Naive thymus-derived CD8-positive, alpha-beta T cell (primary cell): ENCODE results near the gene SEMA3D. TPM values are rescaled to one million over a fixed set of nuclear protein-coding genes. Genes with fewer than 3 reads are reported as not detected.

Source experiments
- ATAC-seq, 2 donors: fragments of 150-1000 bp; cut with Tn5 transposase in 1 of 2; sonication (Bioruptor Pico), chemical (Tn5 transposase) in 1 of 2; 1 replicate in 1 of 2; 2 replicates in 1 of 2; pipeline ENCODE4 v1.10.0; 2021; ENCODE audit warnings: mild to moderate bottlenecking in 2 of 2, moderate library complexity in 2 of 2
- POLR2A ChIA-PET: fragments of 350-600 bp; sonication (Branson Sonifier 250); formaldehyde crosslinking; loops from one replicate; lab custom pipeline; 2021; ENCODE audit warnings: antibody characterized with exemption; lab: Charles Lee
- DNase-seq, 10 donors: peaks; one replicate each; pipeline versions ENCODE4 v3.0.0 to v3.0.0-alpha.2; 2020 to 2022
- H3K27ac Mint-ChIP-seq, 10 donors: one replicate each; pipeline ENCODE4 v1.8.0; 2020 to 2022; ENCODE audit warnings: mild to moderate bottlenecking in 10 of 10, mixed read lengths in 10 of 10, moderate library complexity in 4 of 10, inconsistent platforms in 1 of 10
- H3K27me3 Mint-ChIP-seq, 5 donors: one replicate each; pipeline ENCODE4 v1.8.0; 2021 to 2022; ENCODE audit warnings: mixed read lengths in 5 of 5
- H3K36me3 Mint-ChIP-seq, 3 donors: one replicate each; pipeline ENCODE4 v1.8.0; 2020 to 2022; ENCODE audit warnings: mixed read lengths in 3 of 3, mild to moderate bottlenecking in 2 of 3, inconsistent platforms in 1 of 3
- H3K4me1 Mint-ChIP-seq, 4 donors: one replicate each; pipeline ENCODE4 v1.8.0; 2021 to 2022; ENCODE audit warnings: mixed read lengths in 4 of 4
- H3K4me3 Mint-ChIP-seq, 10 donors: one replicate each; pipeline ENCODE4 v1.8.0; 2020 to 2022; ENCODE audit warnings: mild to moderate bottlenecking in 10 of 10, mixed read lengths in 10 of 10, moderate library complexity in 6 of 10, inconsistent platforms in 1 of 10
- H3K9me3 Mint-ChIP-seq, 9 donors: one replicate each; pipeline ENCODE4 v1.8.0; 2020 to 2022; ENCODE audit warnings: mixed read lengths in 9 of 9, mild to moderate bottlenecking in 3 of 9, inconsistent platforms in 1 of 9, moderate library complexity in 1 of 9
- polyA plus RNA-seq, 3 donors: library from polyadenylated mRNA; unstranded; fragments of 300-500 nt; fragmentation: Illumina TruSeq; gene quantifications; one replicate each; pipeline ENCODE4 v1.2.3, GENCODE V29; 2021
- total RNA-seq, 8 experiments: library from RNA in 2 of 8; stranded (reverse) in 2 of 8; gene quantifications; one replicate each; pipeline ENCODE4 v1.2.3 and lab custom pipeline; 2021 to 2026

SEMA3D gene
- total and polyA plus RNA-seq, 5 experiments from 2014 or later = not detected

DNA sequence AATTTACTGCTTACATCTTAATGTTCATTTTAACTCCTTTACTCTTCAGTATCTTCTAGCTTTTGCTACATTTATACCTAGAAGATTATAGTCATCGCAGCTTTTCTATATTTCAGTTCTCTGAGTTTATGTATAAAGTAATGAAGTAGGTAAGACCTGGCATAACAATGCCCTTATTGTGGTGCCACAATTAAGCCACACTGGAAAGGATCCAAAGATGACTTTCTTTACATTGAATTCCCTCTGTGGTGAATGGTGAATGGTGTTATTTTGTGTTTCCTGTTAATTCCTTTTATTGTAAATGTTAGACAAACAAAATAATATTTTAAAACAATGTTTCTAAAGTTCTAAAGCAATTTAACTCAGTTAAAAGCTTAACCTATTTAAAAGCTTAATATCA, 36.2 kb downstream of the SEMA3D start:
- ATAC-seq = no peak

DNA sequence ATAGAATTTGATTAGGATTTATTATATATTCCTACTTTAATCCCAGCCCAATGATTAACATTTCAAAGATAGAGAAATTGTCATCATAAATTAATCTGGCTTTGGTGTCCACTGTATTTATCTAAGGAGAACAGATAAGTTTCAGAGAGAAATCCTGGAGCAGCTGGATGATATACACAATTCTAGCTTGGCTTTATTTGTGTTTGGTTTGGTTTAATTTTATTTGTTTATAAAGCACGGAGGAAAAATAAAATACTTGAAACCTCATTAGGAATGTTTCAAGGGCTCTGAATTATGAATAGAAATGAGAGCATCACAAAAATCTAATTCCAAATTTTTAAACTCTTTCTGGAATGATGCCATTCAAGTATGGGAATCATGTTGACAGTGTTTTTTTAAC, 42.1 kb downstream of the SEMA3D start:
- Mint-ChIP-seq H3K4me3 (no peak overlapping the region), H3K9me3 (peaks cover 0 to 3% (median 0%) of the 10 kb centered on the region in 9 donors), H3K27me3 (peaks cover 0 to 3% (median 0%) of the 10 kb centered on the region in 5 donors), H3K27ac (no peak overlapping the region), H3K4me1 (no peaks in the 10 kb centered on the region), H3K36me3 (no peaks in the 10 kb centered on the region)
- ATAC-seq (no peak), DNase-seq (no peak)
- POLR2A ChIA-PET = no interaction called here

More for the DNA sequence above, 36.2 kb downstream of the SEMA3D start:
- H3K9me3 Mint-ChIP-seq = peaks cover 0 to 3% (median 0%) of the 10 kb centered on the region in 9 donors
- no peak for DNase-seq
- H3K36me3 Mint-ChIP-seq = no peaks in the 10 kb centered on the region
- H3K4me1 Mint-ChIP-seq = no peaks in the 10 kb centered on the region
- POLR2A ChIA-PET = no interaction called here
- no peak overlapping the region for H3K27ac Mint-ChIP-seq
- no peak overlapping the region for H3K4me3 Mint-ChIP-seq
- H3K27me3 Mint-ChIP-seq = peaks cover 0 to 3% (median 0%) of the 10 kb centered on the region in 5 donors

DNA sequence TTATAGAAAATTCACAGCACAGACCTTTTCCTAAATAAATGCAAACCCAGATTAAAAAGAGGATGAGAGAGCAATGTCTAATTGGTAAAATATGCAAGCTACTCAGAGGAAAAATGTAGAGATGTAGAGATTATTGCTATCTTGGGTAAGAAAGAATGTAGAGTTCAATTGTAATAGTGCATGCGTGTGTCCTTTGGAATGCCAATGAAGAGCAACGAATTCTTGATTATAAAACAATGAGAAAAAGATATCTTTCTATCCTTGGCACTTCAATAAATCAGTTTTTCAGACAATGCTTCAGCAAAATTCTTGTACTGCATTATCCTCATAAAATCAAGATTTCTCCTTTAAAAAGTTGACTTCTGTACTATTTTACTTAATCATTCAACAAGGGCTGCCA, 50.9 kb downstream of the SEMA3D start:
- H3K27me3 Mint-ChIP-seq = no peaks in the 10 kb centered on the region
- no peaks in the 10 kb centered on the region for H3K4me1 Mint-ChIP-seq
- H3K4me3 Mint-ChIP-seq = no peak overlapping the region
- H3K36me3 Mint-ChIP-seq = no peaks in the 10 kb centered on the region
- DNase-seq (no peak), ATAC-seq (no peak)
- no peaks in the 10 kb centered on the region for H3K9me3 Mint-ChIP-seq
- H3K27ac Mint-ChIP-seq = no peak overlapping the region
- POLR2A ChIA-PET = no interaction called here

DNA sequence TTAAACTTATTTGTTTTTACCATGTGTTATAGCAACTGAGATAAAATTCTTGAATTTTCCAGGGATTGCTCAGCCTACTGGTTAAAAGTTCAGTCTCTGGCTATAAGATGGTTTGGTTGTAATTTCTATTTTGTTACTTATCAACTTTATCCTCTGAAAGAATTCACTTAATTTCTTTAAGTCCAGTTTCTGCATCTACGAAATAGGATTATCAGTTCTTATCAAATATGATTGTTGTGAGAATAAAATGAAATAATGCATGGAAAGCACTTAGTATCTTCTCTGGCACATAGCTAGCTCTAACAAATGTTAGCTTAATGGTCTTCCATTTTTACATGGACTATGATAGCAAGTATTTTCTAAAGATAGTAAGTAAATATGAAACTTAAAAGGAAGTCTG, 53.3 kb downstream of the SEMA3D start:
- POLR2A ChIA-PET = no interaction called here
- ATAC-seq = no peak
- no peak overlapping the region for H3K4me3 Mint-ChIP-seq
- no peaks in the 10 kb centered on the region for H3K4me1 Mint-ChIP-seq
- H3K27me3 Mint-ChIP-seq = no peaks in the 10 kb centered on the region
- H3K9me3 Mint-ChIP-seq = no peaks in the 10 kb centered on the region
- H3K27ac Mint-ChIP-seq = no peak overlapping the region
- no peak for DNase-seq
- no peaks in the 10 kb centered on the region for H3K36me3 Mint-ChIP-seq

DNA sequence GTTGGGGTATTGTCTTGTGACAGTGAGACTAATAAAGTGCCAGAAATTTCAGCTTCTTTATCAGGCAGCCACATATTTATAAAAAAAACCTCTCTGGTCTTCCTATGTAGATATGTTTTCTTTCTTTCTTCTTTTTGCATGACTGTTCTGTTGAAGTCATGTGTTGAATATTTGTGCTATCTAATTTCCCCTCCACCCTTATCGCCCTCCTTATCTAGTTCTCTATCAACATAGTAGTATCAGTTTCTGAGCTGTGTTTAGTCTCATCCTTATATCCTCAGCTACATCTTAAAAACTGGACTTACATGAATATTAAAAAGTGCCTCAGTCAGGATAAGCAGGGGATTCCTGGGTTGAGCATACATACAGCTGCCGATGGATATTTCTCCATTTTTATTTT, 53.9 kb downstream of the SEMA3D start:
- Mint-ChIP-seq H3K27me3 (no peaks in the 10 kb centered on the region), H3K4me3 (no peak overlapping the region)

DNA sequence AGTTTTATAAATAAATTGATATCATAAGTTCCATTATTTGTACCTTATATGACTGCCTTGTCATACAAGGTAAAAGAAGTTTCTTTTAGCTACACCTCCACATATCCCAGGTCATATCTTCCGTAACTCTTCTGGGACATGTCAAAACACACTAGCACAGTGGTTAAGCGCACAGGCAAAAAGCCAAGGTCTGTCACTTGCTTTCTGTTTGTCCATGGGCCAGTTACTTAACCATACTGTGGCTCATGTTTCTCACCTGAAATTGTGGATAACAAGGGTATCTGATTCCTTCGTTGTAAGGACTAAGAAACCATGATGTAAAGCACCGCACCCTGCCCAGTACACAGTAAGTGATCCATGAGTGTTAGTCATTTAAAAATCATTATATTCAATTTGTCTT, 56.2 kb downstream of the SEMA3D start:
- Mint-ChIP-seq H3K4me3 (no peak overlapping the region), H3K36me3 (no peaks in the 10 kb centered on the region), H3K9me3 (no peaks in the 10 kb centered on the region), H3K27me3 (no peaks in the 10 kb centered on the region), H3K4me1 (no peaks in the 10 kb centered on the region), H3K27ac (no peak overlapping the region)
- DNase-seq (no peak), ATAC-seq (no peak)
- POLR2A ChIA-PET = no interaction called here

More for the DNA sequence above, 53.9 kb downstream of the SEMA3D start:
- ATAC-seq = no peak
- Mint-ChIP-seq H3K9me3 (no peaks in the 10 kb centered on the region), H3K36me3 (no peaks in the 10 kb centered on the region), H3K4me1 (no peaks in the 10 kb centered on the region), H3K27ac (no peak overlapping the region)
- DNase-seq = no peak
- POLR2A ChIA-PET = no interaction called here

DNA sequence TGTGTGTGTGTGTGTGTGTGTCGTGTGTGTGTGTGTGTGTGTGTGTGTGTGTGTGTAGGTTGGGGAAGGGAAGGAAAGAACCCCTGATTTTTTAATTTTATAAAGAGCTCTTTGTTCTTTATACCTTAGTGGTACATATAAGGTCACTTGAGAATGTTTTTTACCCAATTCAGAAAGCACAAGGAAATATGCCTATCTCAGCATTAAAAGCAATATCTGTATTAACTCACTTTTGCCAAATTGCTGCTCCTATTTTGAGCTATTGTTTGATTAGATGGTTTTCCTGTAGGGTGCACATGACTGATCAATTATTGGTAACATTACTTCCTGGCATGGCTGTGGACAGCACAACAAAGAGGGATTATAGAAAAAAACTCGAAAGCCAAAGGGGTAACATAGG, 60.5 kb downstream of the SEMA3D start:
- POLR2A ChIA-PET = interaction anchor here (0.7 kb wide), 1 partner anchor 20 kb away, joined by 3 read pairs; no protein-coding TSS in a partner anchor
- Mint-ChIP-seq H3K4me3 (no peak overlapping the region), H3K4me1 (no peaks in the 10 kb centered on the region), H3K9me3 (peaks cover 0 to 2% (median 0%) of the 10 kb centered on the region in 9 donors), H3K27ac (no peak overlapping the region), H3K27me3 (no peaks in the 10 kb centered on the region), H3K36me3 (no peaks in the 10 kb centered on the region)
- no peak for ATAC-seq
- no peak for DNase-seq

DNA sequence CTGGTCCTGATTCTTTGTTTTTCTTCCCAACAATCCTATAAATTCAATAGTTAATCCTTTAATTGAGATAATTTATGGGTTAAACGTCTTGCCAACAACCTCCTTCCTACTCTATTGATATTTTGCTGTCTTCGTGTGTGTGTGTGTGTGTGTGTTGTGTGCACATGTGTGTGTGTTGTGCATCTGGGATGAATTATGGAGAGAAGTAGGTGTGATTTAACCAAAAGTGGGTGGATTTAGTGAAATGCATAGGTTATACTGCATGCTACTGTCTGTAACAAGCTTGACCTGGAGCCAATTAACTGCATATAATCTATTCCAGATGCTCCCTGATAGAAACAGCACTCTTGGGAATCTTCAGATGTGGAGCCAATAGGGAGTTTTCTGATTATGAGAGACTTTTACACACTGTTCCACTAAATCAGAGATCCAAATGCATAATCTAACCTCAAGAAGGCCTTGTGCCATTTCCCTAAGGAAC, 61.2 kb downstream of the SEMA3D start:
- Mint-ChIP-seq H3K9me3 (peaks cover 0 to 2% (median 0%) of the 10 kb centered on the region in 9 donors), H3K4me3 (no peak overlapping the region), H3K27me3 (no peaks in the 10 kb centered on the region), H3K36me3 (no peaks in the 10 kb centered on the region), H3K27ac (no peak overlapping the region), H3K4me1 (no peaks in the 10 kb centered on the region)
- DNase-seq (no peak), ATAC-seq (no peak)
- POLR2A ChIA-PET = interaction anchor here (0.7 kb wide), 1 partner anchor 20 kb away, joined by 3 read pairs; no protein-coding TSS in a partner anchor

DNA sequence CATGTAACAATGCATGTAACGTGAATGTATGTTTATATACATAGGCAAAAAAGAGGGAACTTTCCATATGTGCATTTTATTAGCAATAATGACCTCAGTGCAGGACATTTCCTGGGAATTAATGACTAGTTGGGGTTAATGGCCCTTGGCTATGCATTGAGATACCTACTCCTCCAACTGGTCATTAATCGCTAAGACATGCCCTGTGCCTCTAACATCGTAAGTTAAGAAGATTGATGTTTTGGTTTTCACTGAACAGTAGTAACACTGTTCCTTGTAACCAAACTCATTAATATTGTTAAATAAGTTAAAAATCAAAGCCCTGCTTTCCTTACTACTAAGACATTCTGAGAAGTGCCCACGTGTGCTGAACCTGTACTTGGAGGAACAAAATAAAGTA, 61.7 kb downstream of the SEMA3D start:
- ATAC-seq (no peak), DNase-seq (no peak)
- Mint-ChIP-seq H3K4me1 (no peaks in the 10 kb centered on the region), H3K9me3 (peaks cover 0 to 2% (median 0%) of the 10 kb centered on the region in 9 donors), H3K27me3 (no peaks in the 10 kb centered on the region), H3K36me3 (no peaks in the 10 kb centered on the region), H3K4me3 (no peak overlapping the region), H3K27ac (no peak overlapping the region)
- POLR2A ChIA-PET = no interaction called here

DNA sequence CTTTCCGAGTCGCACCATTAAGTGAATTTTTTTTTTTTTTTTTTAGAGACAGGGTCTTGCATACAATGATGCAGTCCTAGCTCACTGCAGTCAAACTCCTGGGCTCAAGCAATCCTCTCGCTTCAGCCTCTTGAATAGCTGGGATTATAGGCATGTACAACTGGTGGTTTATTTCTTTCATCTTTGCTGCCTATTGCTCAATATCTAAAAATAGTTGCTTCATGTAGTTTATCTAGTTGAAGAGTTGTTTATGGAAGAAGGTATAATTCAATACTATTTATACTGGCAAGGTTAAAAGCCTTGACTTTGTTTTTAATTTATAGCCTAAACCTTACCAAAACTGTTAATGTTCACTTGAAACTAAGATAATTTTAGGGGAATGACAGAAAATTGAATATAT, 66.9 kb downstream of the SEMA3D start:
- H3K9me3 Mint-ChIP-seq = peaks cover 0 to 4% (median 0%) of the 10 kb centered on the region in 9 donors
- no peaks in the 10 kb centered on the region for H3K27me3 Mint-ChIP-seq
- H3K4me3 Mint-ChIP-seq = no peak overlapping the region
- H3K4me1 Mint-ChIP-seq = no peaks in the 10 kb centered on the region
- H3K36me3 Mint-ChIP-seq = no peaks in the 10 kb centered on the region
- no peak for ATAC-seq
- no peak overlapping the region for H3K27ac Mint-ChIP-seq
- POLR2A ChIA-PET = no interaction called here
- no peak for DNase-seq

DNA sequence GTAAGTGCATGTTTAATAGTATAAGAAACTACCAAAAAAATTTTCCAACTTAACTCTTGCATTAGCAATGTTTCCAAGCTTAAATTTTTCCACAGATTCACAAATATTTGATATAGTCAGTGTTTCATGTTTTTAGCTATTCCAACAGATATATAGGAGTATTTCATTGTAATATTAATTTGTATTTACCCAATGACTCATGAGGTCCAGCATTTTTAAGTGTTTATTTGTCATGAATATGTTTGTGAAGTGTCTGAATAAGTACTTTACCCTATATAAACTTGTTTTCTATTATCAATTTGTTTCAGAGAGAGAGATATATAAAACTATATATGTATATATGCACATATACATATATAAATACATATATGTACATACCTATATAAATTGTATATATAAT, 71.0 kb downstream of the SEMA3D start:
- POLR2A ChIA-PET = no interaction called here
- no peak overlapping the region for H3K27ac Mint-ChIP-seq
- no peaks in the 10 kb centered on the region for H3K27me3 Mint-ChIP-seq
- peaks cover 0 to 4% (median 0%) of the 10 kb centered on the region in 9 donors for H3K9me3 Mint-ChIP-seq
- no peaks in the 10 kb centered on the region for H3K36me3 Mint-ChIP-seq
- ATAC-seq (no peak), DNase-seq (no peak)
- H3K4me1 Mint-ChIP-seq = no peaks in the 10 kb centered on the region
- H3K4me3 Mint-ChIP-seq = no peak overlapping the region

DNA sequence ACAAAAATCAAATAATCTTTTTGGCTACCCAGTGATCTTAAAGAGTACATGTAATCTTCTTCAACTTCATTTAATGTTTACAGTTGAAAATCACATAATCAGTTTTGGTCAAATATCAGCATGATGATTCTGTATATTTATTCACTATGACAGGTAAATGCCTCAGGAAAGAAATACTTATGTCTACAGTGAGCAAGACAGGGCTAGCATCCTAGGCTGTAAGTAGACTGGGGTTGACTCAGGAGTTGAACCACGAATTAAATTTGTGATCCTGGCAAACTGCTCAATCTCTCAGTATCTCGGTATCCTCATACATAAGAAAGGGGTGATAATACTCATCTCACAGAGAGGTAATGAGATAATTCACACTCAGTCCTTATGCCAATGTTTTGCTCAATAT, 71.8 kb downstream of the SEMA3D start:
- POLR2A ChIA-PET = no interaction called here
- no peaks in the 10 kb centered on the region for H3K4me1 Mint-ChIP-seq
- no peak for ATAC-seq
- H3K4me3 Mint-ChIP-seq = no peak overlapping the region
- H3K27me3 Mint-ChIP-seq = no peaks in the 10 kb centered on the region
- no peaks in the 10 kb centered on the region for H3K36me3 Mint-ChIP-seq
- H3K9me3 Mint-ChIP-seq = peaks cover 0 to 4% (median 0%) of the 10 kb centered on the region in 9 donors
- H3K27ac Mint-ChIP-seq = no peak overlapping the region
- no peak for DNase-seq

DNA sequence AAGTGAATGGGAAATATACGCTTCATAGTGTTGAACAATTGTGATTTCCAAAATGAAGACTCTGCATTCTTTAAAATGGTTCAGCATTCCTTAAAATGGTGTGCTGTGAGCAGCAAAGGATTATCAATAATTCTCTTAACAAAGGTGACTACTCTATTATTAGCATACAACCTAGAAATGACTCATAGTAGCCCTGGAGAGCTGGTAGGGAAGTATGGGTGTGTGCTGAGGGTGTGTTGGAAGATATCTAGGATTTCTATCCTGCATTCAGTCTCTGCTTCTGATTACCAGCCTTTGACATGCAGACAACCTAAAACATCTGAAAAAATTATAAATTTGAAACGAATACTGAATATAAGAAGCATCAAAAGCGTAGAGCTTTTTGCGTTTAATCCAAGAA, 72.5 kb downstream of the SEMA3D start:
- POLR2A ChIA-PET = no interaction called here
- Mint-ChIP-seq H3K4me1 (no peaks in the 10 kb centered on the region), H3K27ac (no peak overlapping the region), H3K9me3 (peaks cover 0 to 3% (median 0%) of the 10 kb centered on the region in 9 donors), H3K27me3 (no peaks in the 10 kb centered on the region), H3K36me3 (no peaks in the 10 kb centered on the region), H3K4me3 (no peak overlapping the region)
- no peak for DNase-seq
- ATAC-seq = no peak

DNA sequence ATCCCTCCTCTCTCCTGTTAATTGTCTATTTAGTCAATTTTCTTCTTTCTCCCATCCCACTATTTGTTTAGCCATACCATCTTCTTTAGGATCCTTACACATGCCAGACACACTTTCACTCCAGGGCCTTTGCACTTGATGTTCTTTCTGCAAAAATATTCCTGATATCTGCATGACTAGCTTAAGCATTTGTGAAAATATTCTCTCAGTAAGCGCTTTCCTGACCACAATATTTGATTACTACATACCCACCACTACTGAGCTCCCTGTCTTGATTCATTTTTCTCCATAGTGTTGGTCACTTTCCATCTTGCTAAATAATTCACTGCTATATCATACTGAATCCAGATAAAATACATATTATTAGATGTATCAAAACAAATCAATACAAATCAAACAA, 75.1 kb downstream of the SEMA3D start:
- Mint-ChIP-seq H3K27ac (no peak overlapping the region), H3K4me3 (no peak overlapping the region), H3K36me3 (no peaks in the 10 kb centered on the region), H3K27me3 (no peaks in the 10 kb centered on the region), H3K9me3 (peaks cover 0 to 2% (median 0%) of the 10 kb centered on the region in 9 donors), H3K4me1 (no peaks in the 10 kb centered on the region)
- DNase-seq (no peak), ATAC-seq (no peak)
- POLR2A ChIA-PET = no interaction called here
